Sigmoid colon (tissue), 7 donors: ENCODE results near the gene PMF1. TPM values are rescaled to one million over a fixed set of nuclear protein-coding genes. Genes with fewer than 3 reads are reported as not detected.
"Not testable (repeated sequence)": the region's sequence is repeated elsewhere in the genome, so short reads cannot be mapped to it uniquely, and the experiment has no call there.

ENCODE experiments used
- DNase-seq: peaks from one replicate; pipeline ENCODE4 v3.0.0-alpha.2; 2019
- H3K27ac ChIP-seq, 4 donors: fragments of 200-600 bp; sonication (generic); one replicate each; pipeline ENCODE4 v1.5.1; 2016 to 2019; ENCODE audit warnings: mild to moderate bottlenecking in 1 of 4
- H3K27me3 ChIP-seq, 3 donors: fragments of 200-600 bp; sonication (generic); one replicate each; pipeline ENCODE4 v1.5.1; 2019; ENCODE audit warnings: mild to moderate bottlenecking in 1 of 3
- H3K36me3 ChIP-seq, 4 donors: fragments of 200-600 bp; sonication (generic); one replicate each; pipeline ENCODE4 v1.5.1; 2016 to 2019
- H3K4me1 ChIP-seq, 4 donors: fragments of 200-600 bp; sonication (generic); one replicate each; pipeline ENCODE4 v1.5.1; 2017 to 2019
- H3K4me3 ChIP-seq, 4 donors: fragments of 200-600 bp; sonication (generic); one replicate each; pipeline ENCODE4 v1.5.1; 2017 to 2019; ENCODE audit warnings: mild to moderate bottlenecking in 2 of 4, moderate library complexity in 1 of 4
- H3K9me3 ChIP-seq, 4 donors: fragments of 200-600 bp in 3 of 4; sonication (generic) in 3 of 4; one replicate each; pipeline versions ENCODE4 v1.5.1 to v1.6.1; 2013 to 2019
- CTCF ChIP-seq, 4 experiments: fragments of 450-650 bp in 3 of 4; fragments of 200-600 bp in 1 of 4; IDR thresholded peaks; one replicate each; pipeline ENCODE4 v1.5.1; 2016 to 2019; ENCODE audit warnings: antibody characterized with exemption in 4 of 4, mild to moderate bottlenecking in 3 of 4, moderate library complexity in 2 of 4
- EP300 ChIP-seq, 4 donors: sonication (generic); formaldehyde crosslinking; IDR thresholded peaks; one replicate each; pipeline ENCODE4 v1.6.1; 2017; ENCODE audit warnings: antibody characterized with exemption in 4 of 4
- POLR2A ChIP-seq, 2 donors: fragments of 450-650 bp; IDR thresholded peaks; one replicate each; pipeline ENCODE4 v1.6.1; 2016; ENCODE audit warnings: antibody characterized with exemption in 2 of 2, mild to moderate bottlenecking in 2 of 2, moderate library complexity in 2 of 2
- POLR2AphosphoS5 ChIP-seq, 4 donors: sonication (generic); formaldehyde crosslinking; IDR thresholded peaks; one replicate each; pipeline ENCODE4 v1.6.1; 2017; ENCODE audit warnings: antibody characterized with exemption in 4 of 4
- WGBS, 2 donors: extraction: QIAGEN DNeasy Blood & Tissue Kit; methylation state at CpG; one replicate each; pipeline ENCODE4 v1.1.7; 2013; 5-methylcytosine and 5-hydroxymethylcytosine counted together
- intact Hi-C: fragments of 100-400 bp; cut with DNase I; formaldehyde crosslinking; loops from one replicate; pipeline ENCODE4 v1.15.1; 2023
- polyA plus RNA-seq, 3 donors: library from polyadenylated mRNA; stranded (reverse); fragments of 200-250 nt; gene quantifications; one replicate each; pipeline ENCODE4 v1.2.3, GENCODE V29; 2013
- total RNA-seq, 4 donors: library from RNA; depleted of rRNA; stranded (reverse); fragments of >200 nt; gene quantifications; one replicate each; pipeline ENCODE4 v1.1.0, GENCODE V29; 2016
- donor health status: healthy with polysubstance abuse.
- donor health status: Bipolar disorder and iron deficiency.
- donor health status: healthy.

PMF1 gene
- total and polyA plus RNA-seq, 7 donors, result 41.1 to 75.1 (median 52.8) TPM

- H3K9me3 ChIP-seq, H3K27ac ChIP-seq, H3K4me3 ChIP-seq, H3K27me3 ChIP-seq, intact Hi-C loops, H3K36me3 ChIP-seq, H3K4me1 ChIP-seq, DNase-seq: not testable (repeated sequence)
- WGBS, 2 donors, result 91 to 95% methylated on average over 2 of the region's 2 CpGs
Observed at GRCh38 chr1:156186347-156187177, 26.2 kb upstream of the PMF1 start.

- intact Hi-C loops, result loop anchor here (10.0 kb wide), 1 partner anchor 945 kb away; the partner anchor contains the start of gene ETV3
- H3K4me1 ChIP-seq, result peaks cover 0 to 20% (median 10%) of the 10 kb centered on the region in 4 donors
- H3K9me3 ChIP-seq, H3K4me3 ChIP-seq, H3K27ac ChIP-seq, DNase-seq, H3K36me3 ChIP-seq, H3K27me3 ChIP-seq: not testable (repeated sequence)
- WGBS, 2 donors, result 24 to 71% methylated on average over 4 of the region's 4 CpGs
Observed at GRCh38 chr1:156190265-156190664, 22.5 kb upstream of the PMF1 start.

GRCh38 chr1:156191292-156191964, 21.4 kb upstream of the PMF1 start:
- WGBS, 2 donors, result 86 to 87% methylated on average over 4 of the region's 4 CpGs
- peaks cover 0 to 29% (median 17%) of the 10 kb centered on the region in 4 donors for H3K4me1 ChIP-seq
- no peaks in the 10 kb centered on the region for H3K27me3 ChIP-seq
- H3K4me3 ChIP-seq, result no peak overlapping the region
- TF ChIP-seq CTCF (IDR thresholded peaks at IDR 0.05) (no peak), EP300 (IDR thresholded peaks at IDR 0.05) (no peak), POLR2AphosphoS5 (IDR thresholded peaks at IDR 0.05) (no peak)
- no peaks in the 10 kb centered on the region for H3K36me3 ChIP-seq
- no peak for DNase-seq
- no peak overlapping the region for H3K27ac ChIP-seq
- intact Hi-C loops, result loop anchor here (10.0 kb wide), 1 partner anchor 943 kb away; the partner anchor contains the start of gene ETV3
- H3K9me3 ChIP-seq, result no peaks in the 10 kb centered on the region

GRCh38 chr1:156193208-156193487, 19.7 kb upstream of the PMF1 start:
- H3K27ac ChIP-seq, result peak overlapping the region; percentile 73 to 85 (median 85)
- H3K4me3 ChIP-seq, result peak overlapping the region; percentile 42 to 91 (median 80)
- intact Hi-C loops, result loop anchor here (1.0 to 10.0 kb wide), 2 partner anchors 47 to 942 kb away; partner anchors contain the start of gene ETV3
- no peaks in the 10 kb centered on the region for H3K27me3 ChIP-seq
- no peaks in the 10 kb centered on the region for H3K9me3 ChIP-seq
- no peaks in the 10 kb centered on the region for H3K36me3 ChIP-seq
- peaks cover 0 to 29% (median 17%) of the 10 kb centered on the region in 4 donors for H3K4me1 ChIP-seq
- TF ChIP-seq POLR2A (IDR thresholded peaks at IDR 0.05), result no peak
- no peak for TF ChIP-seq EP300 (IDR thresholded peaks at IDR 0.05)
- TF ChIP-seq POLR2AphosphoS5 (IDR thresholded peaks at IDR 0.05), result no peak
- TF ChIP-seq CTCF (IDR thresholded peaks at IDR 0.05), result no peak
- 80 to 92% methylated on average over 7 of the region's 7 CpGs for WGBS, 2 donors
- DNase-seq, result no peak

- no peaks in the 10 kb centered on the region for H3K27me3 ChIP-seq
- no peaks in the 10 kb centered on the region for H3K36me3 ChIP-seq
- peak within 1 kb of the TSS; percentile 75 to 91 (median 86) for H3K4me3 ChIP-seq
- peaks cover 0 to 29% (median 17%) of the 10 kb centered on the region in 4 donors for H3K4me1 ChIP-seq
- peak; percentile 99 for DNase-seq
- H3K9me3 ChIP-seq, result no peaks in the 10 kb centered on the region
- intact Hi-C loops, result loop anchor here (1.0 to 10.0 kb wide), 3 partner anchors 19 to 941 kb away; partner anchors contain the start of genes ETV3 and PMF1
- WGBS, 2 donors, result 1 to 6% methylated on average over 59 of the region's 59 CpGs
- TF ChIP-seq POLR2AphosphoS5 (IDR thresholded peaks at IDR 0.05) (peak; percentile 63 to 87 (median 86)), EP300 (IDR thresholded peaks at IDR 0.05) (peak in 1 of 4 donors; percentile 12), CTCF (IDR thresholded peaks at IDR 0.05) (peak in 3 of 4 experiments; percentile 31 to 48 (median 45)), POLR2A (IDR thresholded peaks at IDR 0.05) (peak in 1 of 2 donors; percentile 56)
- H3K27ac ChIP-seq, result peak within 1 kb of the TSS; percentile 82 to 85 (median 85)
Observed at GRCh38 chr1:156193488-156194299, 19.1 kb upstream of the PMF1 start, which contains the start of gene SLC25A44. TSS of gene SLC25A44 (plus strand) at chr1:156194104. CDS start at chr1:156199848, 5,744 bp downstream.
